Right lobe of liver (tissue), 4 donors: ENCODE measurements around the gene PIK3CD.

ENCODE experiments used
- POLR2A ChIP-seq: fragments of 450-650 bp; IDR thresholded peaks from one replicate; pipeline ENCODE4 v1.6.1; 2017; ENCODE audit warnings: antibody characterized with exemption, mild to moderate bottlenecking
- TF ChIP-seq, protein P1 (sequence below), 4 donors: fragments of 200-600 bp in 3 of 4; fragments of 450-650 bp in 1 of 4; IDR thresholded peaks; one replicate each; pipeline versions ENCODE4 v1.5.1 to v1.8.0; 2016 to 2022; ENCODE audit warnings: antibody characterized with exemption in 4 of 4, mild to moderate bottlenecking in 2 of 4
- donor health status: DM: no; HTN: no; CAD: no.
- donor health status: DM: no; HTN: no; CAD: no.
- donor health status: DM: no; HTN: yes; CAD: no.

DNA sequence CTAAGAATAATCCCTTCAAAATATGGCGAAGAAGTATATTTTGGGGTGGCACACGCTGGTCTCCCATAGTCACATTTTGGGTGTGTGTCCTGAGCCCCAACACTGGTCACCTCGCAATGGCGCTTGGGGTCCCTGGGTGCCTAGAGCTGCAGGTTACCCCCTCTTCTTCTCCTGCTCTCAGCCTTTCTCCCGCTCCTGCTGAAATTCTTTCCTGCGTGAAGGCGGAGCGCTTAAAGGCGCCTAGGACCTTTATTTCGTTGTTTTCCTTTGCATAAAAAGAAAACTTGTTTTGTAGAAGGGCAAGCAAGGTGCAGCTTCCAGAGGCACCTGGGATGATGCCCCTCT is 339 bp upstream of the PIK3CD start:
- TF ChIP-seq, protein P1, sequence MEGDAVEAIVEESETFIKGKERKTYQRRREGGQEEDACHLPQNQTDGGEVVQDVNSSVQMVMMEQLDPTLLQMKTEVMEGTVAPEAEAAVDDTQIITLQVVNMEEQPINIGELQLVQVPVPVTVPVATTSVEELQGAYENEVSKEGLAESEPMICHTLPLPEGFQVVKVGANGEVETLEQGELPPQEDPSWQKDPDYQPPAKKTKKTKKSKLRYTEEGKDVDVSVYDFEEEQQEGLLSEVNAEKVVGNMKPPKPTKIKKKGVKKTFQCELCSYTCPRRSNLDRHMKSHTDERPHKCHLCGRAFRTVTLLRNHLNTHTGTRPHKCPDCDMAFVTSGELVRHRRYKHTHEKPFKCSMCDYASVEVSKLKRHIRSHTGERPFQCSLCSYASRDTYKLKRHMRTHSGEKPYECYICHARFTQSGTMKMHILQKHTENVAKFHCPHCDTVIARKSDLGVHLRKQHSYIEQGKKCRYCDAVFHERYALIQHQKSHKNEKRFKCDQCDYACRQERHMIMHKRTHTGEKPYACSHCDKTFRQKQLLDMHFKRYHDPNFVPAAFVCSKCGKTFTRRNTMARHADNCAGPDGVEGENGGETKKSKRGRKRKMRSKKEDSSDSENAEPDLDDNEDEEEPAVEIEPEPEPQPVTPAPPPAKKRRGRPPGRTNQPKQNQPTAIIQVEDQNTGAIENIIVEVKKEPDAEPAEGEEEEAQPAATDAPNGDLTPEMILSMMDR (IDR thresholded peaks at IDR 0.05), result no peak
- TF ChIP-seq POLR2A, result no peak
